DMS114 treated with DMSO at 0.1 percent for 48 hours (cell line): ENCODE data around the gene PTPRN2.
"Not testable (repeated sequence)": the region's sequence is repeated elsewhere in the genome, so short reads cannot be mapped to it uniquely, and the experiment has no call there.

Experiments
- DNase-seq: peaks from one replicate; lab custom pipeline; 2025; ENCODE audit not compliant: unreplicated experiment; lab: John Stamatoyannopoulos, UW

Gene PTPRN2

DNA sequence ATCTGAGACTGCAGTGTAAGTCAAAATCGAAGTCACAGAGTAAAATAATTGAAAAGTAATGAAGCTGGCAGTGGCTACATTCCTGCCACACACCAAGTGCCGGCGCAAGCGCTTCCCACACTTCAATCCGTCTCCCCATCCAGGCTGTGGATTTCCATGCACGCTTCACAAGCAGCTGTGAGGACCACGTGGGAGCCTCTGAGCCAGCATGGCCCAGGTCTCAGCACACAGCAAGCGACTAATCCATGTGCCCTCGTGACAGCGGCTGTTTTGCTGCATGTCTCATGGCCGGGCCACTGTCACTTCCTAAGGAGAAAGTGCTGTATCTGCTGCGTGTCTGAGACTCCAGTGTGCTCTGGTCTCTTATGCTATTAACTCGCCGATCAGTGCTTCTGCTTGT lies 683.9 kb downstream of the PTPRN2 start:
- DNase-seq, result no peak

DNA sequence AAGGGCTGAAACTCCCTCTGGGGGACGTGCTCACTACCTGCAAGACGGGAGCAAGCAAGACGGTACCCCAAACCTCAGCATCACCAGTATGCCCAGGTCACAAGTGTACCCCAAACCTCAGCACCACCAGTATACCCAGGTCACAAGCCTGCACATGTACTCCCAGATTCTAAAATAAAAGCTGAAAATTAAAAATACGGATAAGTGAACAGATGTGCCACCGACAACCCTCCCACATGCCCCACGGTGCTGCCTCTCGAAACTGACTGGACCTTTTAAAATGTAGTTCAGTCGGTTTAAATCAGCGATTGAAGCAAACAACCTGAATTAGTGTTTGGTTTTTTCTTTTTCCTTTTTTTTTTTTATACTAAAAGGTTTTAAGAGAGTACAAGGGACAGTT lies 684.3 kb downstream of the PTPRN2 start:
- DNase-seq, result no peak

DNA sequence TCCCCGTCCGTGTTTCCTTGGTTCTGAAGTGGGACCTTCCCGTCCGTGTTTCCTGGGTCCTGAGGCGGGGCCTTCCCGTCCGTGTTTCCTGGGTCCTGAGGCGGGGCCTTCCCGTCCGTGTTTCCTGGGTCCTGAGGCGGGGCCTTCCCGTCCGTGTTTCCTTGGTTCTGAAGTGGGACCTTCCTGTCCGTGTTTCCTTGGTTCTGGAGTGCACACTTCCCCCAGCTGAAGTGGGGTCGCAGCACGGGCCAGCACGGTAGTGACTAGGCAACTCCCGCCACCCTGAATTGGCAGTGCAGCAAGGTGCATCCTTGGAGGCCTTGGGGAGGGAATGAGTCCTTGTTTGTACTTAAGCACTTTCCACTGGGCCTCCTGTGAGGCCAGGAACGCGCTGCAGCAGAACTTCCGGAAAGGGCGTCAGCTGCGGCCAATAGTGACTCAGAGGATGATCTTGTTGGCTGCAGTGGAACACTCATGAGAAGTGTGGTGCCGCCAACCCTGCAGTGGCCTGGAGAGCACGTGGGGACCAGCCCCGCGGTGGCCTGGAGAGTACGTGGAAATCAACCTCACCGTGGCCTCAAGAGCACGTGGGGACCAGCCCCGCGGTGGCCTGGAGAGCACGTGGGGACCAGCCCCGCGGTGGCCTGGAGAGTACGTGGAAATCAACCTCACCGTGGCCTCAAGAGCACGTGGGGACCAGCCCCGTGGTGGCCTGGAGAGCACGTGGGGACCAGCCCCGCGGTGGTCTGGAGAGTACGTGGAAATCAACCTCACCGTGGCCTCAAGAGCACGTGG lies 685.6 kb downstream of the PTPRN2 start:
- not testable (repeated sequence) for DNase-seq

DNA sequence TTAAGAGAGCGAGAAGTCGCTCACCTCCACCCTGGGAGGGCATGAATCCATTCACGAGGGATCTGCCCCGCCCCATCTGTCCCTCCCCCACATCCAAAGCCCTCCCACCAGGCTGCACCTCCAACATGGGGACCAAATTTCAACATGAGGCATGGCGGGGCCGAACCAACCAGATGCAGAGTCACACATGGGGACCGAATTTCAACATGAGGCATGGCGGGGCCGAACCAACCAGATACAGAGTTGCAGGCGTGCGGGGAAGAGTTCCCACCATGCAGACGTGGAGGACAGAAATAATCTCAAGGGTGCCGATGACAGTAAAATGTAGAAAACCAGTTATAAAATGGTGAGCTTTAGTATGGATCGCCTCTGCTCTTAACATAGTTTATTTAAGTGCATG lies 686.5 kb downstream of the PTPRN2 start:
- no peak for DNase-seq

DNA sequence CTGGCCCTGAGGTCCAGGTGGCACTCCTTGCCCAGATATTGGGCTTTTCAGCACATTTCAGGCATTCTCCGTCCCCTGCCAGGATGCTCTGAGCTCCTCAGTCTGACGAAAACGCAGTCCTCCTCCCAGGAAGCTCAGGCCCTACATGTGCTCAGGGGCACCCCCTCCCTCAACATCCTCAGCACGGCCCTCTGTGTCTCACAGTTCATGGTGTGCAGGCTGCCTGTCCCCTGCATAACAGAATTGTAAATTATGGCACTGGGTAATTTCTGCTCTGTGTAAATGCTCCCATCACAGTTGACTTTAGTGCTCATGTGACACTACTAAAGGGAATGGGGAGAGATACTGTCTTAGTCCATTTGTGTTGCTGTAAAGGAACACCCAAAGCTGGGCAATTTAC lies 687.1 kb downstream of the PTPRN2 start:
- DNase-seq, result no peak

DNA sequence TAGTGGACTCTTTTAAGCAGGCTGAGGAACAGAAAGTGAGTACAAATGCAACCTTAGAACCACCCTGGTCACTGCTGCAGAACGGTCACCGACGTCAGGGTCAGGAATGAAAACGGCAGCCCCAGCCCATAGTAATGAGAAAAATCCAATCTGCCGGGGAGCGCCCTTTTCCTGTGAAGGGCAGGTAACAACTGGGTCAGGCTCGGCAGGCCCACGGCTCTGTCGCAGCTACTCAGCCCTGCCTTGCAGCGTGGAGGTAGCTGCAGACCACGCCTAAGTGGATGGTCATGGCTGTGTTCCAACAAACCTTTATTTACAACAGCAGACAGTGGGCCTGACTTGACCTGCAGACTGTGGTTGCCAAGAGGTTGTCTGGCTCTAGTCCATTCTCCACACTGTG lies 687.6 kb downstream of the PTPRN2 start:
- DNase-seq, result no peak

GRCh38 chr7:157898802-157899505 lies 688.7 kb downstream of the PTPRN2 start:
- DNase-seq, result no peak

DNA sequence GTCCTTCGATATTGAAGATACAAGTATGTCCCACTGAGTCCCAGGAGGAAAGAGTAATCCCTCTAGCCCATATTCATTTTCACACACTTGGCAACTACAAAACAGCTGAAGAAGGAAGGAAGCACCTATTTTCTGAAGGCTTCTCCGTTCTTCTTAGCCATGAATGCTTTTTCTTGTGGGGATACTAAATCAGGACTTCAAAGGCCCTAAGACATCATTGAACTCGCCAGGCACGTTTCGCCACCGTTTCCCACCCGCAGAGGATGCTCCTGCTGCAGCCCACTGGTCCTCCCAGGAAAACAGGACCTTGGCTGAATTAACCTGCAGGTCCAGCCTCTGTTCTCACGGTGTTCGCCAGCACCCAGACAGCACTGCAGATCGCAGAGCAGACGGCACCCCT lies 689.4 kb downstream of the PTPRN2 start:
- no peak for DNase-seq

DNA sequence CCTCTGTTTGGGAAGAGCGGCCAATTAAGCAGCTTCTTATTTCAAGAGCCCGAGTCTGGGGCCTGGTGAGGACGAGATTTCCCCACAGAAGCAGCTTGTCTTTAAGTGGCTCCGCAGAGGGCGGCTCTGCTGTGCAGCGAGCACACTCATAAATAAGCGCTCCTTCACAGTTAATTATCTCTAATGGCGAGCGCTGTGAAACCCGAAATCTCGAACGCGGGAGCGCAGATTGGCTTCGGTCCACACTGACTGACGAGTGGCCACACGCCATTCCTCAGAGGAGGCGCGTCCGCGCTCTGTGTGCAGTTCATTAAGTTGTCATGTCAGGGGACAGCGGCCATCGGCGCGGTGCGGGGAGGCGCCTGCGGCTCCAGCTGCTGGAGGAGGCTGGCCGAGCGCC lies 689.9 kb downstream of the PTPRN2 start:
- no peak for DNase-seq

- DNase-seq, result no peak
Measured at GRCh38 chr7:157896774-157897555, 690.7 kb downstream of the PTPRN2 start.

- DNase-seq, result not testable (repeated sequence)
Measured at GRCh38 chr7:157896376-157896675, 691.3 kb downstream of the PTPRN2 start.

DNA sequence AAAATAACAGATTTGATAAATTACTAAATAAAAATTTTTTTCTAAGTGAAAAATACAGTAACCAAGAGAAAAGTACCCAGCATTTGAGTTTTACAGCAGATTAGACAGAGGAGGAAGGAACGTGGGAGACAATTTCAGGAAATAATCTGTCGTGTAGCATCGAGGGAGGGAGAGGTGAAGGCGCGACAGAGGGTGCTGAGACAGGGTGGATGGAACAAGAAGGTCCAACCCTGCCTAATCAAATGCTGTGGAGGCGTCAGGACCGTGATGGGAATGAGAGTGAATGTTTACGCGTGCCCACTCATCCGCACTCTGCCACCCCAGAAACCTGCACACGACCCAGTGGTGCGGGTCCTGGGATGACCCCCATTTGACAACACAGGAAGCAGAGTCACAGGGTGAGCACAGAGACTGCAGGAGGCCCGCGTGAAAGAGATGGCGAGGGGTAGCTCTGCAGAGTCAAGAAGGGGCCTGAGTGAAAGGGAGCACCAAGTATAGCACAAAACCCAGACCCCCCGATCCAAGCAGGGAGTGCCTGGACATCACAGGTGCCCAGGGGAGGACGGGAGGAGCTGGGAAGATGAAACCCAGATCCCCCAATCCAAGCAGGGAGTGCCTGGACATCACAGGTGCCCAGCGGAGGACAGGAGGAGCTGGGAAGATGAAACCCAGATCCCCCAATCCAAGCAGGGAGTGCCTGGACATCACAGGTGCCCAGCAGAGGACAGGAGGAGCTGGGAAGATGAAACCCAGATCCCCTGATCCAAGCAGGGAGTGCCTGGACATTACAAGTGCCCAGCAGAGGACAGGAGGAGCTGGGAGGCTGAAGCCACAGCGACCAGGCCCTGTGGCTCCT lies 691.9 kb downstream of the PTPRN2 start:
- DNase-seq, result no peak

GRCh38 chr7:157895098-157895497 lies 692.5 kb downstream of the PTPRN2 start:
- not testable (repeated sequence) for DNase-seq

- DNase-seq, result no peak
Measured at GRCh38 chr7:157893535-157894044, 694.0 kb downstream of the PTPRN2 start.

DNA sequence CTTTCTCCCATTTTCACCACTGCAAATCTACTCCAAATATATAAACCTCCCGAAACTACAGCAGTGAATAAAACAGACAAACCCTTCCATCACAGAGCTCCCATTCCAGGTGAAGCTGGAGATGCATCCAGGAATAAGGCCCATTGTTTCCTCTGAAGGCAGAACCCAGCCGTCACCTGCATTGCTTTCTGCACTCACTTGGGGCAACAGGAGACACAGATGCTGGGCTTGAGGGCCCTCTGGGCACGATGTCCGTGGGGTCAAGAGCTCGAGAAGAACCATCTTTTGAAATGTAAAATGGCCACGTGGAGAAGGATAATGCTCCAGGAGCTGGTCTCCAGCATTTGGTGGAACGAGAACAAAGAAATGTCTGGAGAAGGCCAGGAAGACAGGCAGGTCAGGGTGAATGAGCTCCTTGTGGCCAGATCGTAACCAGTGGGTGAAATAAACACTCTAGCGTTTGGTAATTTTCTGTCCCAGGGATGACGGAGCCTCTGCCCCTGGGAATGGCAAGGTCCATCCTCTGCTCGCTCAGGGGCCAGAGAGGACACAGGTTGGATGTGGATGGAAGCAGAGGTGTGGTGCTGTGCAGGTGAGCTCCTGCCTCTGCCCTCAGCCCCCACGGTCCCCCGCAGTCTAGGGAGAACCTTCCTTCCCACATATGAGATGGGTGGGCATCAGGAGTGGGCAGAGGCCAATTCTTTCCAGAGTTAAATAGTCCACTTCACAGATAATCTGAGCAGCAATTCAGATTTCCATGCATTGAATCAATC lies 694.7 kb downstream of the PTPRN2 start:
- DNase-seq, result no peak

DNA sequence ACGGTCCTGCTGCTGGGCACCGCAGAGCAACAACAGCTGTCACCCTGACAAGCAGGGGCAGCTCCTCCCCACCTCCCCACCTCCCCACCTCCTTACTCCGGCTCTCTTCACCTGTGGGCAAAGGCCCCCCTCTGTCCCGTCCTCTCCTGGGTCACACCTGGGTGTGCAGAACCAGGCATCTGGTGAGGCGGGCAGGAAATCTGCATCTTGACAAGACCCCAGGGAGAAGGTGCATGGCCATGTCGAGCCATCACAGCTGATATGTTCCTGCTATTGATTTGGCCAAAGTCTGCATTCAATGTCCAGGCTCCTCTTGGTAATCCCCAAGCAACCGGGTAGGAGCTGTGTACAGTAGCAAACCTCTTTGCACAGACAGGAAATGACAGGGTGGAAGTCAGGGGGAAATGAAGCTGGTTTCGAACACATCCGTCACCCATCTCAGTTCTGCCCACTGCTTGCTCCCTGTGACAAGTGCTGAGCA lies 696.7 kb downstream of the PTPRN2 start:
- no peak for DNase-seq

GRCh38 chr7:157889480-157889879 lies 698.1 kb downstream of the PTPRN2 start:
- DNase-seq, result no peak

GRCh38 chr7:157888579-157888978 lies 699.0 kb downstream of the PTPRN2 start:
- DNase-seq, result no peak

DNA sequence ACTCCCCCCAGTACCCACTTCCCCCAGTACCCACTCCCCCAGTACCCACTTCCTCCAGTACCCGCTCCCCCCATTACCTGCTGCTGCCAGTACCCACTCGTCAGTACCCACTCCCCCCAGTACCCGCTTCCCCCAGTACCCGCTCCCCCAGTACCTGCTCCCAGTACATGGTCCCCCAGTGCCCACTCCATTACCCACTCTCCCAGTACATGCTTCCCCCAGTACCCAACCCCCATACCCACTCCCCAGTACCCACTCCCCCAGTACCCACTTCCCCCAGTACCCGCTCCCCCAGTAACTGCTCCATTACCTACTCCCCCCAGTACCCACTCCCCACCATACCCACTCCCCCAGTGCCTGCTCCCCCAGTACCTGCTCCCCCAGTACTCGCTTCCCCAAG lies 700.2 kb downstream of the PTPRN2 start:
- DNase-seq, result no peak

- DNase-seq, result no peak
Measured at GRCh38 chr7:157886711-157887110, 700.9 kb downstream of the PTPRN2 start.
